HG03565 (cell line): ENCODE data around the gene ALS2.

ENCODE experiments used
- ATAC-seq: cut with Tn5 transposase; IDR thresholded peaks from one replicate; pipeline ENCODE4 v1.9.1; 2021; ENCODE audit warnings: mild to moderate bottlenecking, moderate library complexity; ENCODE audit not compliant: unreplicated experiment

Gene ALS2

DNA sequence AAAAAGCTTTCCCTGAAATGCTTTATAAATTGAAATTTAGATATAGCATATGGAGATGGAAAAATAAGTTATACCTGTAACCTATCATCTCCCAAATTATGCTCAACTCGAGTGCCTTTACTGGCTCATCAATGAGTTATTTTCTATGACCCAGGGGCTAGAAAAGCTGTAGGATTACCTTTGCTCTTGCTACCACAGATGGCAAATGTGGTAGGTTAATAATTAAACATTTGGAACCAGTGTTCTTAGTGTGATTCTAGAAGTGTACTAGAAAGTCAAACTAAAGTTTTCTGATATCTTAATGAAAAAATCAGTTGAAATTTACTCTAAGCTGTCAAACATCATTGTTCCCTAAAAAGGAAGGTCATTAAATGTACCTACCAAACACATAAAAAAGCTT lies 22.5 kb downstream of the ALS2 start:
- no peak for ATAC-seq

DNA sequence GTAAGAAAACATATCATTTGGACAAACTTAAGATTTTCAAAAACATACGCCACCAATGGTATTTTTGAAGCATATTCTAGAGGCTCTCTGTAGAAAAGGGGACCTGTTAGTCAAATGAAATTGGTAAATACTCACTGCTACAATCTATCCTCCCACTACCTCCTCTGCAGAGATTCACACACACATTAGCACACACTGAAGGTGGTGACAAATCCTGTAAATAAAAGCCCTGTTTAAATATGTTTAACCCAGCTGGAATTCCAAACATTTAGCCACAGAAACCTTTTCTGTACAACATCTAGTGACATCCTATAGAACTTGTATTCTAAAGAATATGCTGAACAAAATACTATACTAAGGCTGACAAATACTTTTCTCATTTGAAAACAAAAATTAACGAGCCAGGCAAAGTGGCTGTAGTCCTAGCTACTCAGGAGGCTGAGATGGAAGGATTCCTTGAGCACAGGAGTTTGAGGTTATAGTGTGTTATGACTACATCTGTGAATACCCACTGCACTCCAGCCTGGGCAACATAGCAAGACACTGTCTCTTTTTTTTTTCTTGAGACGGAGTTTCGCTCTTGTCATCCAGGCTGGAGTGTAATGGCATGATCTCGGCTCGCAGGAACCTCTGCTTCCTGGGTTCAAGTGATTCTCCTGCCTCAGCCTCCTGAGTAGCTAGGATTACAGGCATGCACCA lies 25.9 kb downstream of the ALS2 start:
- no peak for ATAC-seq

DNA sequence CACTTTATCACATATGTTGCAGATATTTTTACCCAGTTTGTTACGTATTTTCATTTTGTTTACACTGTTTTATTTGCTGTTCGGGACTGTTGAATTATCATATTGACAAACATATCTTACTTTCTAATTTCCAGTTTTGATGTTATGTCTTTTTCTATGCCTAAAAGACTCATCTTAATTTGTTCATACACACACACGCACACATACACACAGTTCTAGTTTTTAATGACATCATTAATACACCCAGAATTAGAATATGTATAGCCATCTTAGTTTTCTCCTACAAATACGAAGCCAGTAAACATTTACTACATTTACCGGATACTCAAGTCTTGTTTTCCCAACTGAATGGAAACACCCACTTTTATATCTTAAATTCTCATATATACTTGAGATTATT lies 29.2 kb downstream of the ALS2 start:
- no peak for ATAC-seq

DNA sequence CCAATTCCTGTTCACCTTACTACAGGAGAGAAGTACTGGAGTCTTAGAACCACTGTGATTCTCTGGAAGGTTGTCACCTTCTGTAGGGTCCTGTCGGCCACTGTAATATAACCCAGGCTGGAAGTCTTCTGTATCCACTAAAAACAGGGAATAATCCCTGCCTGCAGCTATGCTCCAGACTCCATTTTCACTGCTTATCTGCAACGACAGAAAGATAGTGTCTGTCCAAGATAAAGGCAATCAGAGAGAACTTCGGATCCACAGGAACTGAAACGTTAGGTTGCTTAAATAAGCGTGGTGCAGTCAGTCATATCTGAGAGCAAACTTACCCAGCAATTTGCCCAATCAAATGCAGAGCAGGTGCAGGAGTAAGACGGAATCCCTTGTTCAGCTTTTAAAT lies 34.2 kb downstream of the ALS2 start:
- ATAC-seq, result no peak

DNA sequence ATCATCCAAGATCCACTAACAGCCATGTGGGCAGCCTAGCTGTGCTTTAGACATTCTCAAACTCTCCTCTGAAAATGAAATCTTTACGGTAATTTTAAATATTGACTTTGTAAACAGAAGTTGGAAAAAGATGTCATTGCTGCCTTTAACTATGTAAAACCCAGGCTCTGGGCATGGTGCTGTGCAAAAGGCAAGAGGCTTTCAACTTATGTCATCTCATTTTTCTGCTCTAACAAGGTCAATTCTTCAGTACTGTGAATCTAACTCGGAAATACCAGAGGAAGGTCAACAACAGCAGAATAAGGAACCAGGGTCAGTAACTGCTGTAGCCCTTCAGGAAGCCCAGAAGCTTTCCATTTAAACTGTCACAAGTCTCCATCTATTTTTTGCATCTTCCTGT lies 45.2 kb downstream of the ALS2 start:
- ATAC-seq, result no peak

DNA sequence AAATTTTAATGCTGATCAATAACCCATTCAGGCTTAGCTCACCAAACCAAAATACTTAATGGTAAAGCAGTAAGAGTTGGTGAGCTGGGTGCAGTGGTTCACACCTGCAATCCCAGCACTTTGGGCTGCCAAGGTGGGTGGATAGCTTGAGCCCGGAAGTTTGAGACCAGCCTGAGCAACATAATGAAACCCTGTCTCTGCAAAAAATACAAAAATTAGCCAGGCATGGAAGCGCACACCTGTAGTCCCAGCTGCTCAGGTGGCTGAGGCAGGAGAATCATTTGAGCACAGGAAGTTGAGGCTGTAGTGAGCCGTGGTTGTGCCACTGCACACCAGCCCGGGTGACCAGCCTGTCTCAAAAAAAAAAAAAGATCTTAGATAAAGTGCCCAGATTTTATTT lies 46.6 kb downstream of the ALS2 start:
- no peak for ATAC-seq

DNA sequence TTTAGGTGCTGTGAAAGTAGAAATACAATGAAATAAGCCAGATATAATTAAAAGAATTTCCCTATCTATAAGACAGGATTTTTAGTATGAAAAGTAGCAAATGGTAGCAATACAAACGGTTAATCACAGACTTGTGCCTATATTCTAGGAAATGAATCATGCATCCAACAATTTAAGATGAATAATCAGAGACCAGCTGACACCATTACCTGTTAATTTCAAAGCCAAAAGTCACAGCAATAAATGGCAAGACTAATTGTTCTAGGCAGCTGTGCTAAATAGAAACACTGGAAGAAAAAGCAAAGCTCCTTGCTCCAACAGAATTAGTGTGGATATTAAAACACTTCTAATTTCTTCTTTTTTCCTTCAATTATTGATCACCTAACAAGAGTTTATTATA lies 47.2 kb downstream of the ALS2 start:
- ATAC-seq, result no peak

DNA sequence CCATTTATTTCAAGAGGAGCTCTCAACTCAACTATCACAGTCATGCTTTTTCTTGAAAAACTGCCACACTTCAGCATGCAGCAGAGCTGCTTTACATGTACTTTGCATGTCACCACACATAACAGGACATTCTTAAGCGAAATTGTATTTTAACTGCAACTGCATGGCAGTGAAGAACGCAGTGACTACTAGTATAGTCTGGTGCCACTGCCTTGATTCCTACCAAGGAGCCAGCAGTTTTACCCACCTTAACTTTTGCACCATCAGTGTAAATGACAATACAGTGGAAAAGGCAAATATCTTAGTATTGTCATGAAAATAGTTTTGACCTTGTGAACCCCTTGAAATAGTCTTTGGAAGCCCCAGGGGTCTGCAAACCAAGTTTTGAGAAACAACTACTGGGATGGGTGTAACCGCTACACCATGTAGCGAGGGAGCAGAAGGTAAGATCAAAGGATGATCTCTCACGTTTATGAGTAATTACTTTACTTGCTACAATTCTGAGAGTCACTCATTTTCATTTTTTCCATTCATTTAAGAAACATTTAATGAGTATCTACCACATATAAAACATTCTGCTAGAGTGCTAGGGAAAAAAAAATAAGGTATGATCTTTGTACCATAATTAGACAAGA lies 50.0 kb downstream of the ALS2 start:
- ATAC-seq, result no peak

DNA sequence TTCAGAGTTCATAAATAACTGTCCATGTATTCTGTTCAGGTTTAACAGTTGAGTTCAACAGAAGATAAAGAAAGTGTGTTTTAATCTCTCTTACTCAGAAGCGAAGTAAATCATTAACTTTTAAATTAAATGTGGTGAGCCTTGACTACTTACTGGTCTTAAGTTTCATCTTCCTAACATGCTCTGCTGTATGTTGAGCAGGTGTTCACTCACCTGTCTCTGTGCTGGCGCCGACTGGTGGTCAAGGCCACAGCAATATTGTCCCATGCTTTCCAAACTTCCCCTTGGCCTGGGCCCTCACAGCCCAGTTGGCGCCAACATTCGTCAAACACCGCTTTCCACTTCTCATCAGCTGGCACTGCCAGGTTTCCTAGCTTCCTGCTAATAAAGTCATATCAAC lies 65.3 kb downstream of the ALS2 start:
- ATAC-seq, result no peak

DNA sequence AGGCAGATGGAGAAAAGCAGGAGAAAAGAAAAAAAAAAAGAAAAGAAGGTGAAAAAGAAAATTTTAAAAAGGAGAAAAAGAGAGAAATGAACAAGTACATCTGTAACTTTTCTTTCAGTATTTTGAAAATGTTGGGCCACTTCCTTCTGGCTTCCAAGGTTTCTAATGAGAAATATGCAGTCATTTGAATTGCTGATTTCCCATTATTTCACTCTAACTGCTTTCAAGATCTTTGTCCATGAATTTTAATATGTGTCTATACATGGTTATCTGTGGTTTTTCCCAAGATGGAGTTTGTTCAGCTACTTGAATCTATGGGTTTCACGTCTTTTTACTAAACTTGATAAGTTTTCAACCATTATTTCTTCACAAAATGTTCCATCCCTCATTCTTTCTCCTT lies 68.0 kb downstream of the ALS2 start:
- ATAC-seq, result no peak

DNA sequence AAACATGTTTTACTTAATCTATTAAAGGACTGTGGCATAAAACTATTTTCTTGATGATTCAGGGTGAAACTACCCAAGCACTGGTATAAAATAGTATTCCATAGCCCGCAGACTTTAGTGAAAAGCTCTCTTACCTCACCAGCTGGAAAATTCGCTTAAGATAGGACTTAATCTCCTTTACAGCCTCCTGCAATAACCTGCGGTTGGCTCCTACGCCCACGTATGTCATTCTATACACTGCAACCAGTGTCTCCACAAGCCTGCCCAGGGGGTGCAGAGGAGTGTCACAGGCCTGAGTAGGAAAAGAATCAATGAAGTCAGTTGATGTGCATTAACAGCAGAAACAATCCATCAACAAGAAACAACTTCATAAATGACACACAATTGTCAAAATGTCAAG lies 71.0 kb downstream of the ALS2 start:
- ATAC-seq, result no peak

DNA sequence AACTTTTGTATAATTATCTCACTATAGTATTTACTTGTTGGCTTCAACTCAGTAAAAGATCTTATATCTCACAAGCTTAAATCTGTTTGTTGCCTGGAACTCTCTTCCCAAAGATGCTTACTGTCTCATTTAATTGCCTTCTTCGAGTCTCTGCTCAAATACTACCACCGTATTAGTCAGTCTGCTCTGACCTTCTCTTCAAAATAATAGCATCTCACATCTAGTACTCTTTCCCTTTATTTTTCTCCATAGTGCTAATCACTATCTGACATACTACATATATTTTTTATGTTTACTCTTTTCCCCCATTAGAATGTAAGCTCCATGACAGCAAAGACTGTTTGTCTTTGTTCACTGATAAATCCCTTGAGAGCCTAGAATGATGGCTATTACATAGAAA lies 71.7 kb downstream of the ALS2 start:
- no peak for ATAC-seq

DNA sequence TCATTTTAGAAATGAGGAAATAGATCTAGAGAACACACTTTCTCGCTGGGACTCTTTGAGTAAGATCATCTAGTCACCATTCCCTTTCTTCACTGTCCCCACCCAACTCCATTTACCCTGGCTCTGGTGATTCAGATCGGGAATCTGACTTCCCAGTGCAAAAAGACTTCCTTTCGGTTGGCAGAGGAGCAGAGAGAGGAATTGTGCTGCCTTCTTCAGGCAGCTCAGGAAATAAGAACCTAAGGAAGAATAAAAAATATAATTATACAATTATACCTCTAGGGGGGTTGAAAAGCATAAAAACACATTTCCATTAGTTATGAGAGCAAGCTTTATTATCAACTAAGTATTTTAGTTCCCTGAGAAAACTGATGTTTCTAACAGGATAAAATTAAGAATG lies 73.0 kb downstream of the ALS2 start:
- no peak for ATAC-seq

DNA sequence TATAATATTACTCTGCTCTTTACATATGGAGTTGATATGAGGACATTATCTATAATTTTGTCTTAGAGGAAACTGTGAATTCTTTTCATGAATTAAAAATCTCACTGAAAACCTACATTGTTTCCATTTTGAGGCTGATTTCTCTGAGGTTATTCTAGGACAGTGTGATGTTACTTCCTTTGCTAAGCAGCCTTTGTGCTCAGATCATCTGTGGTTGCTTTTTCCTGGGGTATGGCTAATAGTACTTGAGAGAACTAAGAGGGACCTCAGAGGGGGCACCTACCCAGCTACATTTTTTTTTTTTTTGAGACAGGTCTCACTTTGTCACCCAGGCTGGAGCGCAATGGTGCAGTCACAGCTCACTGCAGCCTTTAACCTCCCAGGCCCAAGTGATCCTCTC lies 73.6 kb downstream of the ALS2 start:
- no peak for ATAC-seq

DNA sequence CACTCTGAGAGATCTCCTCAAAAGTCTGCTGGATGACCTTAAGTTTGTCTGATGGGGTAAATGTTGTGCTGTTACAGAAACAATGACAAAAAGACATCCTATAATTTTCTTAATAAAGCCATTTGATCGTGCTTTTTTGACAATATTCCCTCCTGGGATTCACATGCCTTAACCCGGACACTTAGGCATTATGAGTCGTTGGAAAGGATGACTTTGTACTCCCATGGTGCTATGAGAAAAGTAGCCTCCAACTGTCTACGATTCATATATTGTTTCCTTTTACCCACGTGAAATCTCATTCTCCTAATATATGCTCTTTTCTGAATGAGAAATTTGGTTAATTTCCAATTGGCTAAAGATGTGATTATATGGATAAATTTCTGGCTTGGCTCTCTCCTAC lies 76.2 kb downstream of the ALS2 start:
- ATAC-seq, result no peak

DNA sequence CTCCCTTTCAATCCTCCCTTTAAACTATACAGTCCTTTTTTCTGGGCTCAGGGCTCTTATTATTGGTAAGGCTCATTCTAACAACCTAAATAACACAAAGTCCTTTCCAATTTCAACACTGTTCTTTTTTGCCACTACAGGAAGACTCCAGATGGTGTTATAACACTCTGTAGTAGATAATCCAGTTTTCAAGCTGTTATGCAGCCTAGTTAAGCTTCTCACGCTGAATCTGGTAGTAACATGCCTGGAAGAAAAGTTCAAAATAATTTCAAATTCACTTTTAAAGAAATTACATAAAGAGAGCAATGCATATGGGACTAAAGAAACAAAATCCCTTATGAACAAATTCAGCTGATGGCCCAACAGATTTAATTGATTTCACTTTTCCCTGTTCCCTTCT lies 79.1 kb downstream of the ALS2 start:
- no peak for ATAC-seq

DNA sequence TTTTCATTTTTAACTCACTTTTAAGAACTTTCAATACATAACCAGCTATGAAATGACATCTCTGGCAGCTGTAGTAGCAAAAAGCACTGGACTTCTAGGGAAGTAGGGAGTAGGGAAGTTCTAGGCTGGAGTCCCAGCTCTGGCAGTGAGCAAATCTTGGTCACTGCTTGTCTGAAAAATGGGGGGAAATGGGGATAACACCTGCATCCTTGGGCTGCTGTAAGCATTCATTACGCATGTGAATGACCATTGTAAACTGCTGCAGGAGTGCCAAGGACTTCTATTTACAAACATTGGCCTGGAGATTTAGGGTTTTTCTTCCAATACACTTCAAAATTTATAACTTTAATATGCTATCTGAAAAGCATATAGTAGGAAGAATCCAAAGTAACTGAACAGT lies 81.3 kb downstream of the ALS2 start:
- ATAC-seq, result no peak

DNA sequence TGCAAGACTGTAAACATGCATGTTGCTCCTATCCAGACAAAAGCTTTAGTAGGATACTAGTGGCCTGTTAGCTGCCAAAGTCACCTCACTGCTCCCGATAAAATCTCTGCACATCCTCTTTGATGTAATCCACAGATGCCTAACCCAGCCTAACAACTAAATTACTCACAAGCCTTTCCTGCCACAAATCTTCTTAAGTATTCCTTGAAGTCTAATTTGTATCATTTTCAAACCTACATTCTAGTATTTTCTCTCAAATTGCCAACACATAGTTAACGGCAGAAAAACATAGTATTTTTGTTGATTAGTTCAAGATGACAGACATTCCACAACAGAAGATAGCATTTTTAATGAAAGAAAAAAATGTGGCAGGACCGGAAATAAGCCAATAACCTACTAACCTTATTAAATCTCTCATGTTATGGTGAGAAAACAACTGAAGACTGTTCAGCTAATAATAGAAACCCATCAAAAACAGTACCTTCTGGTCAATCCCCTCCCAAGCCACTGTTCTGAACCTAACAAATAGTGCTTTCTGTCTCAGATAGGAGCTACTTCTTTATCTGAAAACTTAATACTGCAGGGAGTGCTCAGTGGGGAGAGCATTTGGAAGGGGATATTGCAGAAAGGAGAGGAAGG lies 82.0 kb downstream of the ALS2 start, which contains the start of gene MPP4:
Gene MPP4, minus strand, starts transcription at position 57 of the 639 bp plus-strand sequence. CDS start 4,690 bp downstream, outside the sequence.
- no peak for ATAC-seq

DNA sequence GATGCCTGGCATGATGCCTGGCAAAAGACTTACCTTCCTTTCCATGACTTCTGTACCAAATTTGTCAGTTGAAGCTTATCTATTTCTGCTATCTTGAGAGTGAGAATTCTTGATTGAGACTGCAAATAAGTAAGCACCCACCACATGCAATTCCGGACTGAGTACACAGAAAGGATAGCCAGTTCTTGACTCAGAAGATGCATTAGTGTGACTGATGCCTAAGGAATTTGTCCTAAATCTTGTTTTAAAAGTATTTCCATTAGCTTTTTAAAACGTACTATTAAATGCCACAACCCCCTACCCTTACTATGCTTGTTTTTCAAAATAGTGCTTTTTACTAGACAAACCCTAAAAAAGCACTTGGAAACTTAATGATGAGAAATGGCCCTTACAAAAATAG lies 82.8 kb downstream of the ALS2 start:
- no peak for ATAC-seq

DNA sequence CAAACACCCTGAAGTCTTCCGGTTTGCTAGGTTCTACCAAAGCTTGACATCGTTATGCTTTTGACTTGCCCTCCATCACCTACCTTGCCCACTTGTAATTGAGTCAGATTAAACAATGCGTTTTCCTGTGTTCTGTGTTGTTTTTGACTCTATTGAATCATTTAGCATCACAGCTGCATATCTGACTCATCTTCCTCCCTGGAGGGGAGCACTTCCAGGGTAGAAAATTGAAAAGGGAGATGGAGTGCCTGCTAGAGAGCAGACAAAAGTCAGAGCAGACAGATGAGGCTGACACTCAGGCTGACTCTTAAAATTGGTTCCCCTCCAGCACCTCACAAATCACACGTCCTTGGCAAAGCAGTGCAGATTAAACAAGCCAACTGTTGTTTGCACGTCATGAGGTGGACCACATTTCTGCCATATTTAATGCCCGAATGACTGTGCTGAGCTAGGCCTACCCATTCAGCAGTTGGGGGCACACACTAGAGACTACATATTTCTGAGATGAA lies 84.5 kb downstream of the ALS2 start:
- ATAC-seq, result no peak

DNA sequence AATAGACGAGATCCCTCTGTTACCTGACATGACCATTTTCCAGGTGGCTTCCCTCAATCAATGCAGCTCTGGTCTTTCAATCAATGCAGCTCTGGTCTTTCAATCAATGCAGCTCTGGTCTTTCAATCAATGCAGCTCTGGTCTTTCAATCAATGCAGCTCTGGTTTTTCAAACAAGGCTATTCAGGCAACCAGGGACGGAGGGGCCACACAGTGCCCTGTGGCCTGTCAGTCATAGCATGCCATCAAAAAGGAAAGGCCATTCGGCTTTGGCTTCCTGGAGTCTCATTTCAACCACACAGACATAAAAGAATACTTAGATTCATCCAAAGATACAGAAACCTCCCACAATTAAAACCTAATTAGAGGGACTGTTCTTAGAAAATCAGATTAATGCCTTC lies 95.6 kb downstream of the ALS2 start:
- ATAC-seq, result no peak

DNA sequence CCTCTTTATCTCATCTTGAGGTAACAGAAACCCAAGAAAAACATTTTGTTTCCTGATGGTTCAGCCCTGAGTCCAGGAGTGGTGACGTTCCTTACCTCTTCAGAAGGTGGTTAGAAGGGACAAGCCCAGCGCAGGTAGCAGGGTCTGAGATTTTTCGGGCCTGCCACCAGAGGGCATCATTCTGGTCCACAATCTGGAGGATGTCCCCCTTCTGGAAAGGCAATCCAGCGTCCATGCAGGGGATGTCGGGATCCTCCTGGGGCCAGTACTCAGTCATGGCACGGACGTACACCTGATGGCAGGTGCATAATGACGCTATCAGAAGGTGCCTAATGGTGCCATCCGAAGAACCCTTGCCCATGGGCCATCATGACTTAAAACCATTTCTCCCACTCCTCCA lies 100.0 kb downstream of the ALS2 start:
- ATAC-seq, result no peak
